Stimulated activated CD8-positive, alpha-beta memory T cell treated with anti-CD3 and anti-CD28 coated beads, Interleukin-15, amount 100 ng/mL, for 1 hour (primary cell): ENCODE measurements around the gene ELP2.
"Not testable (repeated sequence)": the region's sequence is repeated elsewhere in the genome, so short reads cannot be mapped to it uniquely, and the experiment has no call there.

Source experiments
- DNase-seq: peaks from one replicate; pipeline ENCODE4 v3.0.0-alpha.2; 2020; ENCODE audit warnings: low read depth

ELP2 gene

DNA sequence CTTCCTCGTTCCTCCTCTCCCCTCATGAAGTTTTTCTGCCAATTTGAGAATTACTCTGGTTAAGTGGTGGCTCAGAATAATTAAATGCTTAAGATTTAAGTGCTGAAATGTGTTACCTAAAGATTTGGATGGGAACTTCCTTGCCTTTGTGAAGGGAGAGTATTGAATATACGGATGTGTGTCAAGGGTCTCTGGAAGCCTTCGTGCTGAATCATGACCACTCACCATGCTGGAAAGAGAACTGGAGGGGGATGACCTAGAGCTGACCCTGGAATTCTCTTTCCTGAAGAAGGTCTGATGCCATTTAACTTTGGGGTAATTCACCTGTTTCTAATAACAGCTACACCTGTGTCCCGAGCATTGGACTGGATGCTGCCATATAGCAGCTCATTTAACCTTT, 59.8 kb downstream of the ELP2 start:
- DNase-seq, result no peak

DNA sequence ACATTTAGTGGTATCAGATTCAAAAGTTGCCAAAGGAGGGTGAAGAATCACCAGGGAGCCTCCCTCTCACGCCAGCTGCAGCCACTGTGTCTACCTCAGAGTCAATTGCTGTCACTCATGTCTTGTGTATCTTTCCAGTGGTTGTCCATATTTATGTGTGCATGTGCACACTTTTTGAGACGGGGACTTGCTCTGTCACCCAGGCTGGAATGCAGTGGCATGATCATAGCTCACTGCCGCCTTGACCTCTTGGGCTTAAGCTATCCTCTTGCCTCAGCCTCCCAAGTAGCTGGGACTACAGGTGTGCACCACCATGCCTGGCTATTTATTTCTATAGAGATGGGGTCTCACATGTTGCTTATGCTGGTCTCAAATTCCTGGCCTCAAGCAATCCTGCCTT, 61.6 kb downstream of the ELP2 start:
- DNase-seq, result no peak

DNA sequence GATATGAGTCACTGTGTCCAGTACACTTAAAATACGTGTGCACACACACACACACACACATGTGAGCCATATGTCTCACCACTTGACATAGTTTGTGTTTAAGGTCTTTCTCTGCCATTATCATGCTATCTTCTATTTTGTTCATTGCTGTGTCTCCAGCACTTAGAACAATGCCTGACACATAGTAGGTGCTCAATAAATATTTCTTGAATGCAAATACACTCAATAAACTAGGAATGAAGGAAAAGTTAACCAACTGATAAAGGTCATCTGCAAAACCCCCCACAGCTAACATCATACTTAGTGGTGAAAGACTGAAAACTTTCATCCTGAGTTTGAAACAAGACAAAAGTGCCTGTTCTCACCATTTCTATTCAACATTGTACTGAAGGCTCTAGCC, 62.0 kb downstream of the ELP2 start:
- no peak for DNase-seq

DNA sequence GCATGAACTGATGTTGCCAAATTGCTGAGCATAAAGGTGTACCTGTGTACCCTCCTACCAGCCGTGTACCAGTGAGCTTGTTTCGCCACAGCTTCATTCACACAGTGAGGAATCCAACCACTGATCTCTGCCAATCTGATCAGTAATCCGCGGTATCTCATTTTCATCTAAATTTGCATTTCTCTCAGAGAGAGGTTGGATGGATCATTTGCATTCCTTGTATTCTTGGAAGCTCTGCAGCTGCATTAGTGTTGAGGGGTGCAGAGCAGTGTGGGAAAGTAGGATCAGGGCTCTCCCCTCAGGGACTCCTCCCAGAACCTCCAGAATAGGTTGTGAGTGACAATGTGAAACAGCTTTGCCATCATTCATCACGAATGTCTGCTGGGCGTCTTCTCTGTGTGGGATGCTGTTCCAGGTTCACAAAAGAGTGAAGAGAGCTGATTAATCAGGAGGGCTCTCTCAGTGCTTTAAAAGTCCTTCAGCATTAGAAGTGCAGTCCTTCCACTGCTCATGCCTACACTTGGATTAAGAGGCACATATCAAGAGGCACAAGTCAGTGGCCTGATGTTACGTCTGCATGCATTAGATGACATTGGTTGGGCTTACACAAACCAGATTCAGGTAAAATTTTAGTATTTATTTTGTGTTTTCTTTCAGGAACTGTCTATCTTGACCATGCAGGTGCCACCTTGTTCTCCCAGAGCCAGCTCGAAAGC, 65.1 kb downstream of the ELP2 start:
- no peak for DNase-seq

DNA sequence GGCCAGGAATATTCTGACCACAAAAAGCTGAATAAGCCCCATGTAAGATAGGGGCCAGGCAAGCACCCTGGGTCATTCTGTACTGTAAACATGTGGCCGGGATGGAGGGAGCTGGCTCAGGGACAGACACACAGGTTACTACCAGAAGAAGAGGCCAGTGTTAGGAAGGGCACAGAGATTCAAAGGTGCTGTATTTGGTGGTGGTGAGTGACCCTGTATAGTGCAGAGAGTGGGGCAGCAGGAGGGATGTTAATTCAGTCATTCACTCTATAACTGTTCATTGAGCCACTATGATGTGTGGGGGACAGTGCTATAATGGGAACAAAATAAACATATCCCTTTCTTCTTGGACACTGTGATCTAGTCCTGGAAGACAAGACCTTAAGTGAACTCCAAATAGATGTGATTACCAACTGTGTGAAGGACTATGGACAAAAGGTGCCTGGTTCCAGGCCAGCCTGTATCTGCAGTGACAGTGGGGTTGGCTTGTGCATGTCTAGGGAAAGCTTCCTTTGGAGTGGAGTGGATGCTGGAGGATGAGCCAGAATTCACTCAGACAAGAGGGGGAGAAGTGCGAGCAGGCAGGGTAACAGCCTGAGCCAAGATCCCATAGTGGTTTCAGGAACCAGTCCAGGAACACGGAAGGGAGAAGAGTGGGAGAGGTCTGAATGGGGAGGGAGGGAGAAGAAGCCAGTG, 65.9 kb downstream of the ELP2 start:
- DNase-seq, result no peak

DNA sequence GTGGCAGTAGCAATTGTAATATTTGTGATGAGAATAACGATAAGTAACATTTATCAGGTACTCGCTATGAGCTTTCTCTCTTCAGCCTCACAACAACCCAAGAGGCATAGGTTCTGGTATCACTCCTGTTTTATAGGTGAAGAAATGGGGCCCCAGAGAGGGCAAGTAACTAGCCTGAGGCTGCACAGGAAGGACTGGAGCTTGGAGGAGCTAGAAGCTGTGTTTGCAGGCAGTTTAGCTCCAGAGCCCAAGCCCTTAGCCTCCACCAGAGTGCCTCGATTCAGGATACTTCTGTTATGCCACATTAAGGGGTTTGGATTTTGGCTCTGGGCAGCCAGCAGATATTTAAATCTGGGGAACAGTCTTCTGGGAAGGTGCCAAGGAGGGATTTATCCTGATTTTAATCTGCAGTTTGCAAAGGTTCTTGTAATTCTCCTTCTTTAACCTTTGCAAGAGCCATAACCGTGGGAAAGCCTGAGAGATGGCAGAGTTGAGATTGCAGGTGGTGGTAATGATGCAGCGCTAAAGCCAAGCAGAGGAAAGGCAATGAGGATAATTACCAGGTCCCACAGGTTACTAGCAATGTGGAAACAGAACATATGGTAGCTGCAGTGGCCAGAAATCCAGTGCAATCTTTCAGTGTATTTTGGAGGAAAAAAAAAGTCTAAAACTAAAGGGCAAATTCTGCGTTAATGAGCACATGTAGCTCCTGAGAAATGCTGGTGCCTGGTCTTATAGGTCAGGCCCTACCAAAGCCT, 66.7 kb downstream of the ELP2 start:
- no peak for DNase-seq

DNA sequence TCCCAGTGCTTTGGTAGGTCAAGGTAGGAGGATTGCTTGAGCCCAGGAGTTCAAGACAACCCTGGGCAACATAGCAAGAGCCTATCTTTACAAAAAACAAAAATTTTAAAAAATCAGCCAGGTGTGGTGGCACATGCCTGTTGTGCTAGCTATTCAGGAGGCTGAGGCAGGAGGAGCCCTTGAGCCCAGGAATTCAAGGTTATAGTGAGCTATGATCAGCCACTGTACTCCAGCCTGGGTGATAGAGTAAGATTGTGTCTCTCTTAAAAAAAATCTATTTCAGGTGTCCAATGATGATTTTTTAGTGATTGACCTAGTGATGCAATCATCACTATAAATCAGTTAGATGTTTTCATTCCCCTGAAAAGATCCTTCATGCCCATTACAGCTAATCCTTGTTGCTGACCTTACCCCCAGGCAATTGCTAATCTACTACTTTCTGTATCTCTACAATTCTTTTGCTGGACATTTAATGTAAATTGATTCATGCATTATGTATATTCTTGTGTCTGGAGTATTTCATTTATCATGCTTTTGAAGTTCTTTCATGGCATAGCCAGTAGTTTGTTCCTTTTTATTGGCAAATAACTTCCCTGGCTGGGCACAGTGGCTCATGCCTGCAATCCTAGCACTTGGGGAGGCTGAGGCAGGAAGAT, 67.9 kb downstream of the ELP2 start:
- no peak for DNase-seq

DNA sequence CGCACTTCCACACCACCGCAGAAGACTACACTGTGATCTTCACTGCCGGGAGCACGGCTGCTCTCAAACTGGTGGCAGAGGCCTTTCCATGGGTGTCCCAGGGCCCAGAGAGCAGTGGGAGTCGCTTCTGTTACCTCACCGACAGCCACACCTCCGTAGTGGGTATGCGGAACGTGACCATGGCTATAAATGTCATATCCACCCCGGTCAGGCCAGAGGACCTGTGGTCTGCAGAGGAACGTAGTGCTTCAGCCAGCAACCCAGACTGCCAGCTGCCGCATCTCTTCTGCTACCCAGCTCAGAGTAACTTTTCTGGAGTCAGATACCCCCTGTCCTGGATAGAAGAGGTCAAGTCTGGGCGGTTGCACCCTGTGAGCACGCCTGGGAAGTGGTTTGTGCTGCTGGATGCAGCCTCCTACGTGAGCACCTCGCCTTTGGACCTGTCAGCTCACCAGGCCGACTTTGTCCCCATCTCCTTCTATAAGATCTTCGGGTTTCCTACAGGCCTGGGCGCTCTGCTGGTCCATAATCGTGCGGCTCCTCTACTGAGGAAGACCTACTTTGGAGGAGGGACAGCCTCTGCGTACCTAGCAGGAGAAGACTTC, 70.1 kb downstream of the ELP2 start:
- DNase-seq, result no peak

DNA sequence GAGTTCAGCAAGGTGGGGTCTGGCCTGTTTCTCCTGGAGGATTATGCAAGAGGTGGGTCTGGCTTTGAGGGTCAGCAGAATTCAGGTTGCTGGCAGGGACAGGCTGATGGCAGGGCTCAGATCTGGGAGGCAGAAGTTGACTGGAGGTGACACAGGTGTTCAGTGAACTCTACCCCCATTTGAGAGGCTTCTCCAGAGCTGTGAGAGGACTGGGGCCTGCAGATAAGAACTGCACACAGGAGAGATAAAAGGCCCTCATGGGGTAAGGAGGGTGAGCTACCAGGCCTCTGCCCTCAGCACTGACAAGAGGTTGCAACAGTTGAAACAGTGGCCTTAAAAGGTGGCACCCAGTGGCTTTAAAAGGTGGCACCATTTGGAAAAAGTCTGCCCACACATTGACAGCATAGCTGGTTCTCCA, 70.7 kb downstream of the ELP2 start:
- DNase-seq, result no peak

DNA sequence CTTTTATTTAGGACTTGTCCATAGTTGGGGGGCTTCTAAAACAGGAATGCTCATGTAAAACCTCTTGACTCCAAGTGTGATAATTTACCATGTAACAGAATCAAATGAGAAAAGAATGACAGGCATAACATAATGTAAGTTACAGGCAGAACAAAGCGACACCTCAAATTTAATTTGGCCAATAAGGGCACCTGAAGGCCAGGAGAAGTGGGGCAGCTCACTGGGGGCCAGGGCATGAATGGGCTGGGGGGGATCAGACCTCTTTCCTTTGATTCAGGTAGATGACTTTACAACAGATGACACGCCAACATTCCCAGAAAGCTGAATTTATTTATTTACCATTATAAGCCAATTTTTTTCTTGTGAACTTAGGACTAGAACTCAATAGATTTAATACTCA, 72.1 kb downstream of the ELP2 start:
- no peak for DNase-seq

DNA sequence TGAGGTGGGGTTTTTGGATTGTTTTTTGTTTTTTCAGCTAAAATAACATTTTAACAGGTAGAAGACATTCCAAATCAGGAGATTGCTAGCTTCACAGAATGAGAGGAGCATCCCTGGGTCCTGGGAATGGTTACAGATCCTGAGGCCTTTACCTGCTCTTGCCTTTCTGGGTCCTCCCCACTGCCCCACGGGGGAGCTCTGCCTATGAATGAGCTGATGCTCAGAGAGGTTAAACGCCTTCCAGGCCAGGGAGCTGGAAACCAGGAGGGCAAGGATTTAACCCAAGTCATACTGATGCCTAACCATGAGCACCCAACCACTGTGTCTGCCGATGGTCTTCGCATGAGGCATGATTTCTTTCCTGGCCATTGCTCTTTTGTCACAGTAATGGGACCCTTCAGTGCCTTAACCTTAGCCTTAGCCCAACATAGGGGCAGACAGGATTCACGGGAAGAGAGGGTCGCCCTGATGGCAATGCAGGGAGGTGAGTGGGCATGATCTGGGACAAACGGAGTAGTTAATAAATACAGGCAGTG, 73.7 kb downstream of the ELP2 start:
- DNase-seq, result no peak

DNA sequence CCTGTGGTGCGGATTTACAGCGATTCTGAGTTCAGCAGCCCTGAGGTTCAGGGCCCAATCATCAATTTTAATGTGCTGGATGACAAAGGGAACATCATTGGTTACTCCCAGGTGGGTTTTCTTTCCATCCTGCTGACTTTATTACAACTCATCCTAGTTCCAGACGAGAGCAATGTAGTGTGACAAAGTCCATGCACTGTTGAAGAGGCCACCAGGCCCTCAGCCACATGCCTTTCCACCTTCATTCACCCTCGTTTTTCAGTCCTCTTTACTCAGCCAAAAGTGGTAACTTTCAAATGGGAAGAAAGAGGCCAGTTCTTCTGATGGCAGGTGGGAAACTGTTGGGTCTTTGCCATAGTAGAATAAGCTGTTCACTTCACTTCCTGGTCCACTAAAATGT, 75.5 kb downstream of the ELP2 start:
- no peak for DNase-seq

DNA sequence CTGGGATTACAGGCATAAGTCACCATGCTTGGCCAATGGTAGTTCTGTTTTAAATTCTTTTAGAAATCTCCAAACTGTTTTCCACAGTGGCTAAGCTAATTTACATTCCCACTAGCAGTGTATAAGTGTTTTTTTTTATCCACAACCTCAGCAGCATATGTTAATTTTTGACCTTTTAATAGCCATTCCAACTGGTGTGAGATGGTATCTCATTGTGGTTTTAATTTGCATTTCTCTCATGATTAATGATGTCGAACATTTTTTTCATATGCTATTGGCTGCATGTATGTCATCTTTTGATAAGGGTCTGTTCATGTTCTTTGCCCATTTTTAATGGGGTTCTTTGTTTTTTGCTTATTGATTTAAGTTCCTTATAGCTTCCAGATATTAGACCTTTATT, 77.6 kb downstream of the ELP2 start:
- DNase-seq, result no peak

DNA sequence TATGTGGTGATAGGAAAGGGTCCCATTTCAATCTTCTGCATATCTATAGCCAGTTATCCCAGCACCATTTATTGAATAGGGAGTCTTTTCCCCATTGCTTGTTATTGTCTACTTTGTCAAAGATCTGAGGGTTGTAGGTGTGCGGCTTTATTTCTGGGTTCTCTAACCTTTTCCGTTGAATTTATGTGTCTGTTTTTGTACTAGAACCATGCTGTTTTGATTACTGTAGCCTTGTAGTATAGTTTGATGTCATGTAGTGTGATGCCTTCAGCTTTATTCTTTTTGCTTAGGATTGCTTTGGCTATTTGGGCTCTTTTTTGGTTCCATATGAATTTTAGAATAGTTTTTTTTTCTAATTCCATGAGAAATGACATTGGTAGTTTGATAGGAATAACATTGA, 78.3 kb downstream of the ELP2 start:
- DNase-seq, result not testable (repeated sequence)

DNA sequence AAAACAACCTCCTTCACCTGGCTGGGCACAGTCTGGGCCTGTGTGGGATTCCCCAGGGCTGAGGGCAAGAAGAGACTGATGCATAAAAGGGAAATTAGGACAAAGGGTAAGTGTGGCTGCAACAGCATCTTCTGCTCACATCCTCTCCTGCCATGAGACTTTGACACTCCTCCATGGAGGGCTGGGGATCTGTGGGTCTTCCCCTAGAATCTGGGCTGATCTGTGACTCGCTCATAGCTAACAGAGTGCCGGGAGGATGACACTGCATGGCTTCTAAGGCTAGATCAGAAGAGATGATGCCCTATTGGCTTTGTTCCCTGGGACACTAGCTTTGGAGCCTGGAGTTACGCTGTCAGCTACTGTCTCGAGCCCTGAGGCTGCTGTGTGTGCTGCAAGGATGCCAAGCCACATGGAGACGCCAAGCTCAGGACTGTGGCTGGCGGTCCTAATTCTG, 81.9 kb downstream of the ELP2 start:
- DNase-seq, result no peak

DNA sequence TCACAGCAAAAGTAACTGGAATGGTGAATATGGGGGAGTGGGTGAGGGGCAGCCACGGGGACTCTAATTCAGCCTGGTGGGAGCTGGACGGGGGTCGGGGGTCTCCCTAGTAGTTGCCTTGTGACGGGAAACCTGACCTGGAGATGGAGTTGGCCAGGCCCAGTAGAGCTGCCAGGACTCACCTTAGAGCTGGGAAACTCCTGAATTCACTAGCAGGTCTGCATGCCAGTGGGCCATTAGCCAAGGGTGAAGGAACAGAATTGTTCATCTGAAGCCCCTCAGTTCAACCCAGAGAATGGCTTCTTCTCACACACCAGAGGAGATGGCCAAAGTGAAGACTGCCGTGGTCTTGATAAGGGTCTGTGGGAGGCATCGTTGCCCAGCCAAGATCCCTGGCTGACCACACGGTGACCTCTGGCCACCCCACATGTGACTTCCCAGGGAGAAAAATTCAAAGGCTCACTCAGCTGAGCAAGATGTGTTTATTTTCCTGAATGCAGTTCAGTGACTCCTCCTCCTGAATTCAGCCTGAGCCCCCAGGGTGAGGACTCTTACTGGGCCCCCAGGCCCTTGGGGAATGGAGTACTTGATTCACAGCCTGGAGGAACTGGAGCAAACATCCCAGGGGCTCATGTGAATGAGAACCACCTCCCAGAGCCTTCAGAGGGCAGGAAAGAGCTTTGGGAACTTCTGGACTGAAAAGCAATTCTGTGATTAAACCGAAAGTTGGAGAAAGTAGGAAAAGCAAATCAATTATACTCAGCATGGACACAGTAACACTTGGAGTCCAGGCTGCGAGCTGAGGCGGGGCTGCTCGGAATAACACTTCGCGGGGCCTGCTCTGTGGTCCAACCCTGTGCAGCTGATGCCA, 82.8 kb downstream of the ELP2 start:
- no peak for DNase-seq

DNA sequence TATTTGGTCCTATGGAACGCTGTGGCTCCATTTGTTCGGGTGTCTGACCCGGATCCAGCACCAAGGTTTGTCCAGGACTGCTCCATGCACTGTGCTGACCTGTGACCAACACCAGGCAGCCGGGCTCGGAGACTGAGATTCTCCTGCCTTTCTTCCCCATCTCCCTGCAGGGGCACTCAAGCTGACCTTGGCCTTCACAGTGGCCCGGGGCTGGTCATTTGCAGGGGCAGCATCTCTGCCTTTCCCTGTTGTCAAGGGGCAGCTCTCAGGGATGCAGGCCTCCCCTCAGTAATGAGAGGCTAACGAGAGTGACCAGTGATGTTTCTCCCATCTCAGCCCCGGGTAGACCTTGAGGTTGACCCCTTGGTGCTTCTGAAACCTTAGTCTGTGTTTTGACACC, 85.1 kb downstream of the ELP2 start:
- DNase-seq, result no peak

DNA sequence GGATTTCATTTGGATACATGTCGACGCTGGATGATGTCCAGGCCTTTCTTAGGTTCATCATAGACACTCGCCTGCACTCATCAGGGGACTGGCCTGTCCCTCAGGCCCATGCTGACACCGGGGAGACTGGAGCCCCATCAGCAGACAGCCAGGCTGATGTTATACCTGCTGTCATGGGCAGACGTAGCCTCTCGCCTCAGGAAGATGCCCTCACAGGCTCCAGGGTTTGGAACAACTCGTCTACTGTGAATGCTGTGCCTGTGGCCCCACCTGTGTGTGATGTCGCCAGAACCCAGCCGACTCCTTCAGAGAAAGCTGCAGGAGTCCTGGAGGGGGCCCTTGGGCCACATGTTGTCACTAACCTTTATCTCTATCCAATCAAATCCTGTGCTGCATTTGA, 85.9 kb downstream of the ELP2 start:
- no peak for DNase-seq

DNA sequence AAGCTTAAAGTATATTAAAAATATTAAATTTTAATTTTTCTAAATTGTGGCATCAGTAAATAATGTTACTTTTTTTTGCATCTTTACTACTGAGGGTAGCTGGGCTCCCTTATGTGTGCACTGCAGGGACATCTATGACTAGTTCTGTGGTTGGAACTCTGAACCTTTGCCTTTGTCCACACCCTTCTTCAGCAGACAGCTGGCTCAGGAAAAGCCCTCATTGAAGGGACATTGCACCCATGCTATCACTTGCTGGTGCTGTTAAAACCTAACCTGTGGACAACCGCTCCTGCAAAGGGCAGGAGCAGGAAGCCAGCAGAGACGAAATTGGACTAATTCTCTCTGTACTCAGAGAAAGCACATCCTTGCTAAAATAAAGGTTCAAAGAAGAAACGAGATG, 87.6 kb downstream of the ELP2 start:
- no peak for DNase-seq

DNA sequence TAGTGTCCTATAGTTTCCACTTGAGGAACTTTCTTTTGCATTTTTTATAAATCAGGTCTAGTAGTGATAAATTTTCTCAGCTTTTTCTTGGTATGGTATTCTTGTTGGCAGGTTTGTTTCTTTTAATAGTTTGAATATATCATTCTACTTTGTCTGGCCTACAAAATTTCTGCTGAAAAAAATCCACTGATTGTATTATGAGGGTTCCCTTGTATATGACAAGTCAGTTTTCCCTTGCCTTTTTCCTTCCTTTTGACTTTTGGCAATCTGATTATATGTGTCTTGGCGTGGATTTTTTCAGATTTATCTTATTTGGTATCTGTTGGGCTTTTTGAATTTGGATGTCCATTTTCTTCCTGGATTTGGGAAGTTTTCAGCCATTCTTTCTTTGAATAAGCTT, 99.5 kb downstream of the ELP2 start:
- no peak for DNase-seq
